ENCODE measurements around the gene RARA.

- TF ChIP-seq GATA2 (IDR thresholded peaks at IDR 0.05; ENCODE audit: low read depth, low read length) (no peak), GATA3 (IDR thresholded peaks at IDR 0.05; ENCODE audit: low read depth, low read length) (no peak)
Measured at GRCh38 chr17:40373999-40374398, 65.0 kb downstream of the RARA start.

Measured in SH-SY5Y (cell line).